GM18870 (cell line): ENCODE data around the gene NDOR1.

Experiments used
- ATAC-seq: cut with Tn5 transposase; IDR thresholded peaks from one replicate; pipeline ENCODE4 v1.9.1; 2021; ENCODE audit warnings: moderate library complexity; ENCODE audit not compliant: unreplicated experiment

Gene NDOR1

GRCh38 chr9:137198051-137198901 is 7.2 kb upstream of the NDOR1 start:
- no peak for ATAC-seq

GRCh38 chr9:137198902-137199283 is 6.6 kb upstream of the NDOR1 start:
- ATAC-seq = no peak

GRCh38 chr9:137199411-137200121 is 5.9 kb upstream of the NDOR1 start:
- no peak for ATAC-seq

GRCh38 chr9:137200311-137201204 is 4.9 kb upstream of the NDOR1 start, which contains the start of gene TPRN:
TSS of gene TPRN (minus strand) at chr9:137200741. CDS start at chr9:137200711, 30 bp downstream.
- peak; percentile 92 for ATAC-seq

- peak; percentile 7 for ATAC-seq
Observed at GRCh38 chr9:137201205-137201868, 4.2 kb upstream of the NDOR1 start.

- no peak for ATAC-seq
Observed at GRCh38 chr9:137202966-137203365, 2.5 kb upstream of the NDOR1 start.

GRCh38 chr9:137204731-137205125 is 772 bp upstream of the NDOR1 start:
- ATAC-seq = no peak

- no peak for ATAC-seq
Observed at GRCh38 chr9:137206602-137207001, 1.1 kb downstream of the NDOR1 start.

- no peak for ATAC-seq
Observed at GRCh38 chr9:137211532-137211931, 6.0 kb downstream of the NDOR1 start.

GRCh38 chr9:137212520-137212919 is 7.0 kb downstream of the NDOR1 start:
- ATAC-seq = no peak

GRCh38 chr9:137213160-137214060 is 7.9 kb downstream of the NDOR1 start:
- no peak for ATAC-seq

- no peak for ATAC-seq
Observed at GRCh38 chr9:137214620-137215019, 9.1 kb downstream of the NDOR1 start.

- ATAC-seq = no peak
Observed at GRCh38 chr9:137215196-137215986, 9.9 kb downstream of the NDOR1 start.

GRCh38 chr9:137216188-137216965 is 10.9 kb downstream of the NDOR1 start:
- ATAC-seq = no peak

- no peak for ATAC-seq
Observed at GRCh38 chr9:137217276-137218211, 12.0 kb downstream of the NDOR1 start.

- ATAC-seq = no peak
Observed at GRCh38 chr9:137218212-137218753, 12.8 kb downstream of the NDOR1 start.
